PC-9 (cell line): ENCODE measurements around the gene FGF14.

Source experiments
- CTCF ChIP-seq: fragments of 200-600 bp; sonication (generic); conservative IDR thresholded peaks from 2 replicates; pipeline ENCODE4 v1.6.1; 2017; ENCODE audit warnings: mixed run types, antibody characterized with exemption, mild to moderate bottlenecking, moderate library complexity
- EZH2 ChIP-seq: fragments of 200-600 bp; sonication (generic); IDR thresholded peaks from 2 replicates; pipeline ENCODE4 v1.8.0; 2017; ENCODE audit warnings: antibody characterized with exemption, low read depth

GRCh38 chr13:102122147-102122546, 279.7 kb downstream of the FGF14 start:
- TF ChIP-seq CTCF (no peak), EZH2 (no peak)
